A673 (cell line): ENCODE results near the gene RHBDF2.

Source experiments
- CTCF ChIP-seq: fragments of 300-800, 200-600 bp; sonication (generic); conservative IDR thresholded peaks from 2 replicates; pipeline ENCODE4 v1.5.1; 2017; ENCODE audit warnings: low read depth, mild to moderate bottlenecking, antibody characterized with exemption, low read length, moderate library complexity, mixed read lengths
- EZH2 ChIP-seq: fragments of 200-600 bp; sonication (generic); IDR thresholded peaks from 2 replicates; pipeline ENCODE4 v1.6.1; 2017; ENCODE audit warnings: borderline replicate concordance, low read depth, mild to moderate bottlenecking, mixed read lengths, antibody characterized with exemption, low read length; ENCODE audit not compliant: poor library complexity, severe bottlenecking

GRCh38 chr17:76469076-76469990 lies 31.9 kb downstream of the RHBDF2 start:
- no peak for TF ChIP-seq CTCF
- TF ChIP-seq EZH2, result no peak
